ENCODE data around the gene PYGM.

Gene PYGM

GRCh38 chr11:64790205-64791095 is 30.7 kb upstream of the PYGM start:
- no CpG with 5 or more reads among the region's 25 CpGs for WGBS (ENCODE audit: insufficient coverage, insufficient read length)
- Histone ChIP-seq H3K27ac (ENCODE audit: low read length) (no peak overlapping the region), H3K4me1 (ENCODE audit: control insufficient read depth, insufficient read depth, low read length) (no peaks in the 10 kb centered on the region), H3K4me3 (ENCODE audit: low read length) (no peak overlapping the region), H3K9me3 (ENCODE audit: control insufficient read depth, insufficient read depth, low read length) (no peaks in the 10 kb centered on the region), H3K27me3 (ENCODE audit: control insufficient read depth, insufficient read depth, low read length) (no peaks in the 10 kb centered on the region), H3K36me3 (ENCODE audit: control insufficient read depth, insufficient read depth, low read length) (peaks cover 5% of the 10 kb centered on the region; the same call in 1 of the 2 replicates)
- no peak for DNase-seq (ENCODE audit: low read depth, low spot score)

- Histone ChIP-seq H3K27ac (ENCODE audit: low read length) (no peak overlapping the region), H3K36me3 (ENCODE audit: control insufficient read depth, insufficient read depth, low read length) (peaks cover 5% of the 10 kb centered on the region; the same call in 1 of the 2 replicates), H3K27me3 (ENCODE audit: control insufficient read depth, insufficient read depth, low read length) (no peaks in the 10 kb centered on the region), H3K9me3 (ENCODE audit: control insufficient read depth, insufficient read depth, low read length) (no peaks in the 10 kb centered on the region), H3K4me3 (ENCODE audit: low read length) (no peak overlapping the region), H3K4me1 (ENCODE audit: control insufficient read depth, insufficient read depth, low read length) (no peaks in the 10 kb centered on the region)
- WGBS (ENCODE audit: insufficient coverage, insufficient read length), result no CpG with 5 or more reads among the region's 15 CpGs
- no peak for DNase-seq (ENCODE audit: low read depth, low spot score)
These were observed 29.8 kb upstream of the PYGM start for GRCh38 chr11:64789331-64790204.

GRCh38 chr11:64788321-64789215 is 28.8 kb upstream of the PYGM start:
- no peaks in the 10 kb centered on the region for H3K9me3 ChIP-seq (ENCODE audit: control insufficient read depth, insufficient read depth, low read length)
- H3K36me3 ChIP-seq (ENCODE audit: control insufficient read depth, insufficient read depth, low read length), result peaks cover 5% of the 10 kb centered on the region; the same call in 1 of the 2 replicates
- no peak for DNase-seq (ENCODE audit: low read depth, low spot score)
- no CpG with 5 or more reads among the region's 9 CpGs for WGBS (ENCODE audit: insufficient coverage, insufficient read length)
- no peaks in the 10 kb centered on the region for H3K27me3 ChIP-seq (ENCODE audit: control insufficient read depth, insufficient read depth, low read length)
- no peaks in the 10 kb centered on the region for H3K4me1 ChIP-seq (ENCODE audit: control insufficient read depth, insufficient read depth, low read length)
- H3K4me3 ChIP-seq (ENCODE audit: low read length), result no peak overlapping the region
- H3K27ac ChIP-seq (ENCODE audit: low read length), result no peak overlapping the region

GRCh38 chr11:64787526-64788320 is 27.9 kb upstream of the PYGM start:
- Histone ChIP-seq H3K4me3 (ENCODE audit: low read length) (no peak overlapping the region), H3K27me3 (ENCODE audit: control insufficient read depth, insufficient read depth, low read length) (no peaks in the 10 kb centered on the region), H3K36me3 (ENCODE audit: control insufficient read depth, insufficient read depth, low read length) (peaks cover 5% of the 10 kb centered on the region; the same call in 1 of the 2 replicates), H3K27ac (ENCODE audit: low read length) (no peak overlapping the region), H3K9me3 (ENCODE audit: control insufficient read depth, insufficient read depth, low read length) (no peaks in the 10 kb centered on the region), H3K4me1 (ENCODE audit: control insufficient read depth, insufficient read depth, low read length) (no peaks in the 10 kb centered on the region)
- no CpG with 5 or more reads among the region's 15 CpGs for WGBS (ENCODE audit: insufficient coverage, insufficient read length)
- no peak for DNase-seq (ENCODE audit: low read depth, low spot score)

- no peak for DNase-seq (ENCODE audit: low read depth, low spot score)
These were observed 26.5 kb upstream of the PYGM start for GRCh38 chr11:64786308-64786707.

GRCh38 chr11:64784813-64785581 is 25.2 kb upstream of the PYGM start:
- H3K4me1 ChIP-seq (ENCODE audit: control insufficient read depth, insufficient read depth, low read length), result no peaks in the 10 kb centered on the region
- WGBS (ENCODE audit: insufficient coverage, insufficient read length), result no CpG with 5 or more reads among the region's 12 CpGs
- H3K4me3 ChIP-seq (ENCODE audit: low read length), result no peak overlapping the region
- H3K27me3 ChIP-seq (ENCODE audit: control insufficient read depth, insufficient read depth, low read length), result no peaks in the 10 kb centered on the region
- H3K9me3 ChIP-seq (ENCODE audit: control insufficient read depth, insufficient read depth, low read length), result no peaks in the 10 kb centered on the region
- H3K36me3 ChIP-seq (ENCODE audit: control insufficient read depth, insufficient read depth, low read length), result peaks cover 5% of the 10 kb centered on the region; the same call in 1 of the 2 replicates
- no peak overlapping the region for H3K27ac ChIP-seq (ENCODE audit: low read length)
- no peak for DNase-seq (ENCODE audit: low read depth, low spot score)

More at GRCh38 chr11:64786308-64786707, 26.5 kb upstream of the PYGM start:
- Histone ChIP-seq H3K4me3 (ENCODE audit: low read length) (no peak overlapping the region), H3K36me3 (ENCODE audit: control insufficient read depth, insufficient read depth, low read length) (peaks cover 5% of the 10 kb centered on the region; the same call in 1 of the 2 replicates), H3K4me1 (ENCODE audit: control insufficient read depth, insufficient read depth, low read length) (no peaks in the 10 kb centered on the region), H3K27ac (ENCODE audit: low read length) (no peak overlapping the region), H3K9me3 (ENCODE audit: control insufficient read depth, insufficient read depth, low read length) (no peaks in the 10 kb centered on the region), H3K27me3 (ENCODE audit: control insufficient read depth, insufficient read depth, low read length) (no peaks in the 10 kb centered on the region)
- no CpG with 5 or more reads among the region's 10 CpGs for WGBS (ENCODE audit: insufficient coverage, insufficient read length)

- no CpG with 5 or more reads among the region's 80 CpGs for WGBS (ENCODE audit: insufficient coverage, insufficient read length)
- Histone ChIP-seq H3K4me1 (ENCODE audit: control insufficient read depth, insufficient read depth, low read length) (no peaks in the 10 kb centered on the region), H3K36me3 (ENCODE audit: control insufficient read depth, insufficient read depth, low read length) (peaks cover 14% of the 10 kb centered on the region; the same call in 1 of the 2 replicates), H3K4me3 (ENCODE audit: low read length) (peak within 1 kb of the TSS; percentile 64), H3K27me3 (ENCODE audit: control insufficient read depth, insufficient read depth, low read length) (no peaks in the 10 kb centered on the region), H3K27ac (ENCODE audit: low read length) (no peak within 1 kb of the TSS), H3K9me3 (ENCODE audit: control insufficient read depth, insufficient read depth, low read length) (no peaks in the 10 kb centered on the region)
- peak; percentile 99 for DNase-seq (ENCODE audit: low read depth, low spot score)
These were observed 18.9 kb upstream of the PYGM start, which contains the start of gene SF1 for GRCh38 chr11:64778473-64779298. TSS of gene SF1 (minus strand) at chr11:64778542. CDS start at chr11:64778392, 150 bp downstream.

- no CpG with 5 or more reads among the region's 28 CpGs for WGBS (ENCODE audit: insufficient coverage, insufficient read length)
- Histone ChIP-seq H3K4me3 (ENCODE audit: low read length) (peak overlapping the region; percentile 64), H3K4me1 (ENCODE audit: control insufficient read depth, insufficient read depth, low read length) (no peaks in the 10 kb centered on the region), H3K27ac (ENCODE audit: low read length) (no peak overlapping the region), H3K27me3 (ENCODE audit: control insufficient read depth, insufficient read depth, low read length) (no peaks in the 10 kb centered on the region), H3K36me3 (ENCODE audit: control insufficient read depth, insufficient read depth, low read length) (peaks cover 18% of the 10 kb centered on the region; the same call in 1 of the 2 replicates), H3K9me3 (ENCODE audit: control insufficient read depth, insufficient read depth, low read length) (no peaks in the 10 kb centered on the region)
- DNase-seq (ENCODE audit: low read depth, low spot score), result no peak
These were observed 18.4 kb upstream of the PYGM start for GRCh38 chr11:64778223-64778472.

Measured in iPS DF 6.9 (cell line).